Endothelial cell of umbilical vein (primary cell): ENCODE results near the gene KSR1.

Experiments
- MYC ChIP-seq: IDR thresholded peaks from one replicate; pipeline ENCODE4 v1.6.1; 2011; ENCODE audit warnings: mild to moderate bottlenecking, low read depth, low read length
- POLR2A ChIP-seq: IDR thresholded peaks from 2 replicates; pipeline ENCODE4 v1.6.1; 2012; ENCODE audit warnings: low read depth, mild to moderate bottlenecking, control low read depth, low read length
- TF ChIP-seq, protein P1 (sequence below), 2 donors: IDR thresholded peaks; 1 replicate in 1 of 2; 2 replicates in 1 of 2; pipeline ENCODE4 v1.5.1; 2011; ENCODE audit warnings: low read length in 2 of 2, mild to moderate bottlenecking in 2 of 2, moderate library complexity in 2 of 2, control low read depth in 1 of 2, inconsistent platforms in 1 of 2, low read depth in 1 of 2; ENCODE audit not compliant: insufficient read depth in 1 of 2; ENCODE audit errors: extremely low read depth in 1 of 2

DNA sequence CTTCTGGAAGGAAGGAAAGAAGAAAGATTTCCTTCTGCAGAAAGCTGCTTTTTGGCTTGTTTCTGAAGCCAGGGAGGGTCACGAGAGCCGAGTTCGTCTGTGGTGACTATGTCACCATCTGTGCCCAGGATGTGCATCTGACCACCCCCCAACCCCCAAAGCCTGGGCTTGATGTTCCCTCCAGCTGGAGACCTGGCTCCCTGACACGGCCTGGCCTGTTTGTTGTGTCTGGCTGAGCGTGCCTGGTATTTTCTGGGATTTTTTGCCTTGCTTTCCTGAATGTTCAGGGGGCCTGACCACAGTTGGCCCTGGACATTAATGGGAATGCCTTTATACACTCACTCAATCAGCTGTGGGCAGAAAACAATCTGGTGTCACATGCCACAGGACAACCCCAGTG lies 213.6 kb downstream of the KSR1 start:
- TF ChIP-seq, protein P1, sequence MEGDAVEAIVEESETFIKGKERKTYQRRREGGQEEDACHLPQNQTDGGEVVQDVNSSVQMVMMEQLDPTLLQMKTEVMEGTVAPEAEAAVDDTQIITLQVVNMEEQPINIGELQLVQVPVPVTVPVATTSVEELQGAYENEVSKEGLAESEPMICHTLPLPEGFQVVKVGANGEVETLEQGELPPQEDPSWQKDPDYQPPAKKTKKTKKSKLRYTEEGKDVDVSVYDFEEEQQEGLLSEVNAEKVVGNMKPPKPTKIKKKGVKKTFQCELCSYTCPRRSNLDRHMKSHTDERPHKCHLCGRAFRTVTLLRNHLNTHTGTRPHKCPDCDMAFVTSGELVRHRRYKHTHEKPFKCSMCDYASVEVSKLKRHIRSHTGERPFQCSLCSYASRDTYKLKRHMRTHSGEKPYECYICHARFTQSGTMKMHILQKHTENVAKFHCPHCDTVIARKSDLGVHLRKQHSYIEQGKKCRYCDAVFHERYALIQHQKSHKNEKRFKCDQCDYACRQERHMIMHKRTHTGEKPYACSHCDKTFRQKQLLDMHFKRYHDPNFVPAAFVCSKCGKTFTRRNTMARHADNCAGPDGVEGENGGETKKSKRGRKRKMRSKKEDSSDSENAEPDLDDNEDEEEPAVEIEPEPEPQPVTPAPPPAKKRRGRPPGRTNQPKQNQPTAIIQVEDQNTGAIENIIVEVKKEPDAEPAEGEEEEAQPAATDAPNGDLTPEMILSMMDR (IDR thresholded peaks at IDR 0.05; ENCODE audit: extremely low read depth in 1 of 2, insufficient read depth in 1 of 2, low read depth in 1 of 2, low read length in 2 of 2), result no peak
- TF ChIP-seq POLR2A (no peak), MYC (no peak)
